ENCODE results near the gene ACVR1B. TPM values are rescaled to one million over a fixed set of nuclear protein-coding genes. Genes with fewer than 3 reads are reported as not detected.
"Not testable (repeated sequence)": the region's sequence is repeated elsewhere in the genome, so short reads cannot be mapped to it uniquely, and the experiment has no call there.

The ACVR1B gene
- polyA plus RNA-seq, 10 donors, result 10.3 to 19.2 (median 13.1) TPM

GRCh38 chr12:51961834-51962233 is 10.3 kb downstream of the ACVR1B start:
- no peak for DNase-seq

DNA sequence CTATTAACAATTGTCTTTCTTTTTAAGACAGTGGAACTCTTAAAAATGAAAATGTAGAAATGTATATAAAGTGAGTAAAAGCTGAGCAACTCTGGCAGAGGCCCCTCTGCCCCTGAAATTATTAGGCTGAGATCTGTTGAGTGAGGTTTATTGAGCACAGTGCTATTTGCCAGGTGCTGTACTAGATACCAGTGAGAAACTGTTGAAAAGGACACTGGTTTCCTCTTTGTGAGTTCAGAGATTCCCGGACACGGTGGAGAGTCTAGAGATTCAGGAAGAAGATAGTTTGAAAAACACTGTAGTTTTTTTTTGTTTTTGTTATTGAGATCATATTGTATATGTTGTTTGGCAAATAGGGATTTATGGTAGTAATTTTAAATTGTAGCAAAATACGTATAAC is 11.2 kb downstream of the ACVR1B start:
- DNase-seq, result no peak

- no peak for DNase-seq
Observed at GRCh38 chr12:51963477-51963876, 12.0 kb downstream of the ACVR1B start.

DNA sequence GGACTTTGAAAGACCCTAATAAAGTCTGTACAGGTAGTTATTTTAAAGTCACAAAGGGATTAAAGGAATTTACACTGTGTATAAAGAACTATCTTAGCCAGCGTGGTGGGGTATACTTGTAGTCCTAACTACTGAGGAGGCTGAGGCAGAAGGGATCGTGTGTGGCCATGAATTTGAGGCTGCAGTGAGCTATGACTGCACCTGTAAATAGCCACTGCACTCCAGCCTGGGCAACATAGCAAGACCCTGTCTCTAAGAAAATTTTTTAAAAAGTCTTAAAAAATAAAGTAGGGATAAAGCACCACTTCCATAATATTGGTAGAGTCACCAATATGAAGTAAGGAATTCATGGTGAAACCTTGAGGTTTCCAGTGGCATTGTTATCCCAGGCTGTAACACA is 18.1 kb downstream of the ACVR1B start:
- DNase-seq, result no peak

DNA sequence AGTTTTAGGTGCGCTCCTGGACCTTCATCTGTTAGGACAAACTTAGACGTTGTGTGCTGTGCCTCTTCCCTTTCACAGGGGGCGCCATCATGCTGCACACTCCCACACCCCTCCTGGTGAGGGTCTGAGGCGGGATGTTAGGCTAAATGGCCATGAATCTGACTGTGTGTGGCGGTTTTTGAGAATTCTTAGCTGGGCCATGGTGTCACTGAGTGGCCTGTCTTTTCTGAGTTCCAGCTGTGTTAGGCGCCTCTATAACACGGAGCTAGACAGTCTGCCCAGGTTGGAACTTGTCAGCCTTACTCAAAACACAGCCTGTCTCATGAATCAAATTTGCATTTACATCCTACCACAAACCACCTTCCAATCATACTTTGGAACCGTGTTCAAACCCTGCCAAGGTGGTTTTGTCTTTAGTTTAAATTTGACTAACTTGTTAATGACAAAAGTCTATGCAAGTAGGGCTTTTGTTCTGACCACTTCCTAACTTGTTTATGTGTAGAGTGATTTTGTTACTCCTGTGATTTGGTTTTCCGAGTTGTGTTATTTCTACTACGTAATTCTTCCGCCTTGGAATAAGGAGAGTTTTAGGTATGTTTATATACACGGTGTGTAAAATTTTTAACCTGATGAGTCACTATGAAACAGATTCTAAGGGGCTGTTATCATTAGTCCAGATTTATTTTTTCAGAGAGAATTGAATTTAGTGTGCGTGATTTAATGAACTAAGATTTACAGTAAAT is 19.6 kb downstream of the ACVR1B start:
- peak in 1 of 3 donors; percentile 5 for DNase-seq

DNA sequence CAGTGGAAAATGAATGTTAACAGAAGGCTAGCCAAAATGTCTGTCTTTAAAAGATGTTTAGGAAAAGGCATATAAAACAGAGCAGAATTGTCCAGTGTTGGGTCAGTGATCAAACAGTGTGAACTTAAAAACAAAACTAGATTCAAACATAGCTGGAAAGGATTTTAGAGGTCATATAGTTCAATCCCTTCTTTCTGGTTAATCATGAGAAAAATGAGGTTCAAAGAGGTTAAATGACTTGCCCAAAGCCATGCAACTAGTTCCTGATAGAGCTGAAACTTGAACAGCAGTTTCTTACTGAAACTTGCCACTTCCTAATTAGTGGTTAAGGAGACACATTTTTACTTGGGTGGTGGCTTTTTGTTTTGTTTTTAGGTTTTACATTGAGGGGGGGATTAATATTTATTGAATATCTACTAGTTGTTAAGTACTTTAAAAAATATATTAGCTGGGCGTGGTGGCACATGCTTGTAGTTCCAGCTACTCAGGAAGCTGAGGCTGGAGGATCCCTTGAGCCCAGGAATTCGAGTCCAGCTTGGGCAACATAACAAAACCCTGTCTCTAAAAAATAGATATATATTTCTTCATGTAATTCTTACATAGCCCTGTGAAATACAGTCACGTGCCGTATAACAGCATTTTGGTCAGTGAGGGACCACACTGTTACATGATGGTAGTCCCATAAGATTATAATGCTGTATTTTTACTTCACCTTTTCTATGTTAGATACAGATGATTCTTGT is 20.4 kb downstream of the ACVR1B start:
- no peak for DNase-seq

- no peak for DNase-seq
Observed at GRCh38 chr12:51972422-51972812, 20.9 kb downstream of the ACVR1B start.

DNA sequence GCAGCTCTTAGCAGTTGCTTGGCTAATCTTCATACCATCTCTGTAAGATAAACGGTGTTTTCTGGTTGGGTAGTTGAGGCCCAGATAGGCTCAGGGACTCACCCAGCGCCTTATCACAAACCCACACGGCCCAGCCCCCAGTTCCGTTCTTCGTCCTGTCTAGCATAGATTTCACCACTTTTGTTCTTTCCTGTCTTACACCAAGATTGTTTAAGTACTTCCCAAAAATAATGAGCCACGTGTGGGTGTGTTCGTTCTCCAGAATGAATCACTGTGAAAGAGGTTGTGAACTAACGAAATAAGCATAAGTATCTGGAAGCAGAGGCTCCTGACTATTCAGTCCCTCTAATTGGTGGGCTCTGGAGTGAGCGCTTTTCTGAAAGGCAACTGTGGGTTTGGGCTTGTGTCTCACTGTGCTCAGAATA is 21.4 kb downstream of the ACVR1B start:
- no peak for DNase-seq

DNA sequence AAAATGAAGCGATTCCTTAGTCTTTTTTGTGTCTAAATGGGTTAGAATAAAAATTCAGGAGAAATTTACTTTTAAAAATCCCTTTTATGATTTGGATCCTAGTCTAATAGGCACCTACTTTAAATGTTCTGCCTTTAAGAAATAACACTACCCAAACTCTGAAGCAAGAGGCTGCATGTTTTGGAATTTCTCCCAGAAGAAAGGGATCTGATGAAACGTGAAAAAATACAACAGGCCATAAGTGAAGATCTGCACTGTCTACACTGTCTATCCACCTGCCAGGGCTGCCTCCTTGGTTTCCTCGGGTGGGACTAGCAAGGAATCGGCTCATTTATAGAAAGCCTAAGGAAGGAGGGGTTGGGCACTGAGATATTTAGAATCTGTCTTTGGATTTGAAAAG is 22.1 kb downstream of the ACVR1B start:
- DNase-seq, result no peak

DNA sequence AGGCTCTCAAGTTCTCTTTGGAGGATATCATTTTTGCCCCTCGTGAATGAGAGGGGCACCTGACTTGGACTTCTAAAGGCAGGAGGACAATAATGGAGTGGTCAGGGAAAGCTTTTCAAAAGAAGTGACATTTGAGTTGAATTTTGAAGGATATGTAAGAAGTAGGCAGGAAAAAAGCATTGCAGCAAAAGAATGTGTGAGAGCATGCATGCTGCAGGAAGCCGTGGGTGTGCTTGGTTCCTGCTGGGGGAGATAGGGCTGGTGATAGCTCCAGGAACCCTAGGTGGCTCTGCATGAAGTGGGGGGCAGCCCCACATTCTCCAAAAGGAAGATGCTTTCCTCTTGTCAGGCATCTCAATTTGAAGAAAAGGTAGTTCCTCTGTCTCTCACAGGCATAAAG is 23.1 kb downstream of the ACVR1B start:
- no peak for DNase-seq

DNA sequence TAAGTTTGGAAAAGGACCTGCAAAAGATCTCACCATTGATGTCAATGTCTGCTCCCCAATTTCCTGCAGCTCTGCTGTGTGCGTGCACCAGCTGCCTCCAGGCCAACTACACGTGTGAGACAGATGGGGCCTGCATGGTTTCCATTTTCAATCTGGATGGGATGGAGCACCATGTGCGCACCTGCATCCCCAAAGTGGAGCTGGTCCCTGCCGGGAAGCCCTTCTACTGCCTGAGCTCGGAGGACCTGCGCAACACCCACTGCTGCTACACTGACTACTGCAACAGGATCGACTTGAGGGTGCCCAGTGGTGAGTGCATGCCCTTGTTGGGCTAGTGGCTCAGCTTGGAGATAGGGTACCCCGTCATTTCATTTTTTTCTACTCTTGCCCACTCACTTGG is 23.7 kb downstream of the ACVR1B start:
- no peak for DNase-seq

DNA sequence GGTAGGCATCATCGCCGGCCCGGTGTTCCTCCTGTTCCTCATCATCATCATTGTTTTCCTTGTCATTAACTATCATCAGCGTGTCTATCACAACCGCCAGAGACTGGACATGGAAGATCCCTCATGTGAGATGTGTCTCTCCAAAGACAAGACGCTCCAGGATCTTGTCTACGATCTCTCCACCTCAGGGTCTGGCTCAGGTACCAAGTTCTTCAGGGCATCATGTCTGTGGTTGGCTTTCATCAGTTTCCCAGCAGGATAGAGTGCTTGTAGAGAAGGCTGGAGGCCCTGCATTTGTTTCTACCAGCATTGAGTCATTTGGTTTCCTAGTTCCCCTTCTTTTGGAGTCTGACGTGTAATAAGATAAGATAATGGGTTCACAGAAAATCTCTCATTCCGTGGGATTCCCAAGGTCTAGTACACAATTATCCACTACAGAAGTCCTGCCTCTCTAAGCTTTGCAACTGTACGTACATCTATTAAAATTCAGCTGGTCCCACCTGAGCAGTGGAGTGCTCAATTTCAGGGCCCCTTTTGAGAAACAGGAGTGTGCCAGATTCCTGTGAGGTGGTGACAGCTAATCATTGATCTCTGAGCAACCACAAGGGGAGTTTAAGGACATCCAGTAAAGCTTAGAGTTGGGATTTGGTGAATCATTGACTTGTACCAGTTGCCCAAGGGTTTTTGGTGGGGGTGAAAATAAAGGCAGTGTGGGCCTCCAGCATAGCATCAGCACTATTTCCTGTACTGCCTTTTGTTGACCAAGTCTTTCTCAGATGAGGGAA is 25.1 kb downstream of the ACVR1B start:
- DNase-seq, result peak in 1 of 3 donors; percentile 42

DNA sequence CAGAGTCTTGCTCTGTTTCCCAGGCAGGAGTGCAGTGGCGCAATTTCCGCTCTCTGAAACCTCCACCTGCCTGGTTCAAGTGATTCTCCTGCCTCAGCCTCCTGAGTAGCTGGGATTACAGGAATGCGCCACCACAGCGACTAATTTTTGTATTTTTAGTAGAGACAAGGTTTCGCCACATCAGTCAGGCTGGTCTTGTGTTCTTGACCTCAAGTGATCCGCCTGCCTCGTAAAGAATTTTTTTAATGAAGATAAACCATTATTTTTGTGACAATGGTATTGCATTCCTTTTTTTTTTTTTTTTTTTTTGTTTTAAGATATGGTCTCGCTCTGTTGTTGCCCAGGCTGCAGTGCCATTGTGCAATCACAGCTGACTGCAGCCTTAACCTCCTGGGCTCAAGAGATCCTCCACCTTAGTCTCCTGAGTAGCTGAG is 25.8 kb downstream of the ACVR1B start:
- DNase-seq, result no peak

GRCh38 chr12:51979306-51979705 is 27.8 kb downstream of the ACVR1B start:
- not testable (repeated sequence) for DNase-seq

GRCh38 chr12:51980051-51980808 is 28.7 kb downstream of the ACVR1B start:
- DNase-seq, result peak; percentile 64 to 85 (median 84)

DNA sequence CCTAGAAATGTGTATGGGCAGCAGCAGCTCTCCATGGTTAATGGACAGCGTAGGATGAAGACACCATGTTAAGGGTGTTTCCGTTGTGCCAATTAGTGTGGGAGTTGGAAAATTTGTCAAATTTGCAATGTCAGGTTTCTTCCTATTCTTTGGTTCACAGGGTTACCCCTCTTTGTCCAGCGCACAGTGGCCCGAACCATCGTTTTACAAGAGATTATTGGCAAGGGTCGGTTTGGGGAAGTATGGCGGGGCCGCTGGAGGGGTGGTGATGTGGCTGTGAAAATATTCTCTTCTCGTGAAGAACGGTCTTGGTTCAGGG is 29.3 kb downstream of the ACVR1B start:
- DNase-seq, result no peak

GRCh38 chr12:51984657-51985056 is 33.2 kb downstream of the ACVR1B start:
- no peak for DNase-seq

DNA sequence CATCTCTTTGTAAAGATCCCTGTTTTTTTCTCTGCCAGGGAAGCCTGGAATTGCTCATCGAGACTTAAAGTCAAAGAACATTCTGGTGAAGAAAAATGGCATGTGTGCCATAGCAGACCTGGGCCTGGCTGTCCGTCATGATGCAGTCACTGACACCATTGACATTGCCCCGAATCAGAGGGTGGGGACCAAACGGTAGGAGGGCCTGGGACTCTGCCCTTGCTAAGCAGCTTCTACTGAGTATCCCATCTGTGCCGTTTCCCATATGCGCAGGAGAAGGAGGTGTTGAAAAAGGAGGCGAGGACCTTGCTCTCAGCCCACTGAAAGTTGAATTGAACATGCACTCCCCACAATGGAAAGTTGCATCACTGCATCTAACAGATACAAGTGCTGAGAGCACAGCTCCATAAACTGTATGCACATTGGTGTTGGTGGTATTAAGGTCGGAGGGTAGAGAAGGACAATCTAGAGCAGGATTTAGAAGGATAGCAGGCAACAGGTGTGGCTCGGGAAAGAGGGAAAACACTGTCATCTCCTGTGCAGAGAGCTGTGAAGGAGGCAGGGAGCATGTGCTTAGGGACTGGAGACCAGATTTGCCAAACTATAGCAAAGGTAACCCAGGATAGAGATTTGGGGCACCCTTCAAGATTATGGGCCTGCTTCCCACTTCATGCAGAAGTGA is 33.8 kb downstream of the ACVR1B start:
- no peak for DNase-seq

DNA sequence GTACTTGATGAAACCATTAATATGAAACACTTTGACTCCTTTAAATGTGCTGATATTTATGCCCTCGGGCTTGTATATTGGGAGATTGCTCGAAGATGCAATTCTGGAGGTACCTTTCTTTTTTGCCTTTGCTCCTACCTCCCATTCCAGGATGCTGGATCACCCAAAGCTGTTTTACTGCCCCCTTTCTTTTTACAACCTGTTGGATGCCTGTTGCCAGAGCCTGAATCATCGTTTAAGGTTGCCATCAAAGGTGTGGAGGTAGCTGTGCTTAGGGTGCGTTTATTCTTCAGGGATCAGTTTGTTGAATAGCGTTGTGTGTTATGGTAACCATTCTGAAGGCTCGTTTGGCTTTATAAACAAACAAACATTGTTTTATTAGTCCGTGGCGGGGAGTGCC is 35.3 kb downstream of the ACVR1B start:
- no peak for DNase-seq

- DNase-seq, result no peak
Observed at GRCh38 chr12:51992246-51992645, 40.7 kb downstream of the ACVR1B start.

DNA sequence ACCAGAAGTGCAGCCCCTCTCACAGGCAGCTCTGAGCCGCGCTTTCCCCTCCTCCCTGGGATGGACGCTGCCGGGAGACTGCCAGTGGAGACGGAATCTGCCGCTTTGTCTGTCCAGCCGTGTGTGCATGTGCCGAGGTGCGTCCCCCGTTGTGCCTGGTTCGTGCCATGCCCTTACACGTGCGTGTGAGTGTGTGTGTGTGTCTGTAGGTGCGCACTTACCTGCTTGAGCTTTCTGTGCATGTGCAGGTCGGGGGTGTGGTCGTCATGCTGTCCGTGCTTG is 43.0 kb downstream of the ACVR1B start:
- no peak for DNase-seq

- no peak for DNase-seq
Observed at GRCh38 chr12:51994959-51995358, 43.5 kb downstream of the ACVR1B start.

Measured in muscle of back (tissue), 11 donors.